ACHN (cell line): ENCODE measurements around the gene SPTBN1.
"Not testable (repeated sequence)": the region's sequence is repeated elsewhere in the genome, so short reads cannot be mapped to it uniquely, and the experiment has no call there.

Experiments used
- DNase-seq: peaks from one replicate; pipeline ENCODE4 v3.0.0-alpha.2; 2015
- in situ Hi-C: cut with HindIII; loops from 2 replicates; pipeline ENCODE4 v1.10.0; 2017; ENCODE audit warnings: low sequenced_read_pairs, low pct_ligation_motif_present, low pct_unique_long_range_greater_than_20kb

Gene SPTBN1

DNA sequence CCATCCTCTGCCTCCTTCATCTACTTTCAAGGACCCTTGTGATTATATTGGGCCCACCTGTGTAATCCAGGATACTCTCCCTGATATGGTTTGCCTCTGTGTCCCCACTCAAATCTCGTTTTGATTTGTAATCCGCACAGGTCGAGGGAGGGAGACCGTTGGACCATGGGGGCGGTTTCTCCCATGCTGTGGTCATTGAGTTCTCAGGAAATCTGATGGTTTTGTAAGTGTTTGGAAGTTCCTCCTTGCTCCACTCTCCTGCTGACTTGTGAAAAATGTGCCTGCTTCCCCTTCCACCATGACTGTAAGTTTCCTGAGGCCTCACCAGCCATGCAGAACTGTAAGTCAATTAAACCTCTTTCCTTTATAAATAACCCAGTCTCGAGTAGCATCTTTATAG, 225.3 kb downstream of the SPTBN1 start:
- in situ Hi-C loops = no loop called here
- DNase-seq = no peak

DNA sequence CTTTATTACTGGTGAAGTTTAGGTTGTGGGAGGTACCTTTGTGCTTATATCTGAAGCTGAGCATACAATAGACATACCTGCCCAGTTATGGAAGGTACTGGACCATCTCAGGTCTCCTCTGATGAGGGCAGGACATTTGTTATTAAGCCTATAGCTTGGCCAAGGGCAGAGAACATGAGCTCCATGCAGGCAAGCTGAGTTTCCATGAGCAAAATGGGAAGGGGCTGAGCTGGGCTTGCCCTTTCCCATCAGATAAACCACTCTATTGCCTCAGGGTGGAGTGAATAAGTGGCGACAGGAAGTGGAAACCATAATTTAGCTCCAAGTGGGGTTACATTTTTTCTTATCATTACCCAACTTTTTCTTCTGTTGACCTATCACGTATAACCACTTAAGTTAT, 227.5 kb downstream of the SPTBN1 start:
- in situ Hi-C loops = no loop called here
- no peak for DNase-seq

DNA sequence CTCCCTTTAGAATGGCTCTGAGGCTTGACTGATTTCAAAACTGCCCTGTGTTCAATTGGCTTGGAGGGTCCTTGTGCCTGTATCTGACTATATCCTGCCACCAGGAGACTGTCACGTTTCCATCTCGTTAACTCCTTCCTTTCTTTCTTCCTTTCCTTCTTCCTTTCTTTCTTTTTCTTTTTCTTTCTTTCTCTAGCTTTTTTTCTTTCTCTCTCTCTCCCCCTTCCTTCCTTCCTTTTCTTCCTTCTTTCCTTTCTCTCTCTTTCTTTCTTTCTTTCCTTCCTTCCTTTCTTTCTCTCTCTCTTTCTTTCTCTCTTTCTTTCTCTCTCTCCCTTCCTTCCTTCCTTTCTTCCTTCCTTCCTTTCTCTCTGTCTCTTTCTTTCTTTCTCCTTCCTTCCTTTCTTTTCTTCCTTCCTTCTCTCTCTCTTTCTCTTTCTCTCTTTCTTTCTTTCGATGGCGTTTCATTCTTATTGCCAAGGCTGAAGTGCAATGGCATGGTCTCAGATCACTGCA, 229.2 kb downstream of the SPTBN1 start:
- no peak for DNase-seq
- in situ Hi-C loops = no loop called here

DNA sequence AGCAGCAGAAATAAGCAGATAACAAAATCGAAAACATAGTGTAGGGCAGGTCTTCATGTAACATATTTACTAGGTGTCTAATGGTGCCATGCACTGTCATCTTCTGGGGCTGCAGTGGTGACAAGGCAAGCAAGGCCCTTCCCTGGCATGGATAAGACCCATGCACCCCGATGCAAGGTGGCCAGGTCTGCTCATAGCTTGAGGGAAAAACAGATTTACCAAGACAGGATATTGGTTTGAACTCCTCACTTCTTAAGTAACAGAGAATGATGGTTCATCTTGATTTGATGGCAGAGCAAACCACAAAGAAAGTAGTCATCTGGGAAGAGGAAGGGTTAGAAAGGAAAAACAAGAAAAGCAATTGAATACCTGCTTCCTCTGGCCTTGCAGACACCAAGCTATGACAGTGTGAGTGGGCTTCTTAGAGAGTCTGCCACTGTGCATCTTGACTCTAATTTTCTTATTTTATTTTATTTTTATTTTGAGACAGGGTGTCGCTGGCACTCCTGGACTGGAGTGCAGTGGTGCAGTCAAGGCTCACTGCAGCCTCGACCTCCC, 231.5 kb downstream of the SPTBN1 start:
- DNase-seq = no peak
- in situ Hi-C loops = no loop called here

DNA sequence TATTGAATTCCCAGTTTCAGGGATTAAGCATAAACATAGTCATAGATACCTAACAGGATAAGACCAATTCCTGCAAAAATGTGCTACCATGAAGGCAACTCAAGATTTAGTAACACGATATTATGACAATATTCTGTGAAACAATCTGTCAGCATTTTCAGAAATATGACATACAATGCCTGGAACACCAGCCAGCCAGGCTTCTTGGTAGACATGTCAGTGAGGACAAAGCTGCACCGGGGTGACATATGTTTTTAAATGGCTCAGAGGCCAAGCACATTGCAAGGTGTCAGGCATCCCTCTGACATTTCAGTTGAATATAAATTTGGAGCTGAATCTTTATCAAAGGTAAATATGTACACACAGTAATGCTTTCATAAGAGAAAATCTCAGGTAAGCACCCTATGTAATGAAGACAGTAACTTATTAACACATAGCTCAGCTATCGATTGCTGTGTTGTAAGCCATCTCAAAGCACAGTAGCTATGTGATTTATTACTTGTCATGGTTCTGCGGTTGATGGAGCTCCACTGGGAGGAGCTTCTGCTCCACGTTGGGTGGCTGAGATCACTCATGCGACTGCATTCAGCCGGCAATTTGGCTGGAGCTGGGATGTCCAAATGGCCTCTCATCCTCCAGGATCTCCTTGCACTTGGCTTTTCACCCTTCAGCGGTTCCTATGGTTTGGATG, 235.5 kb downstream of the SPTBN1 start:
- DNase-seq = no peak

DNA sequence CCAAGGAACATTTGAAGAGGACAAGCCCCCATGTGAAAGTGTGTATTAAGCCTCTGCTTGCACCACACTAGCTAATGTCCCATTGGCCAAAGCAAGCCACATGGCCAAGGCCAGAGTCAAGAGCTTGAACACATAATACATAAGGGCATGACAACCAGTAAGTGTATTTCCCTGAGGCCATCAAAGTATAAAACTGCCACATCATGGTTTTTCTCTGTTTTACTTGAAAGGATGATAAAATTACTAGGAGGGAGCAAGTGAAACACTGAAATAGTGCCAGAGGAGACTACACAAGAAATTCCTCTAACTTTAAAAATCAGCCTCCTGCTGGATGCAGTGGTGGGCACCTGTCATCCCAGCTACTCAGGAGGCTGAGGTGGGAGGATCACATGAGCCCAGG, 236.4 kb downstream of the SPTBN1 start:
- in situ Hi-C loops = no loop called here

More for the DNA sequence above, 235.5 kb downstream of the SPTBN1 start:
- in situ Hi-C loops = no loop called here

DNA sequence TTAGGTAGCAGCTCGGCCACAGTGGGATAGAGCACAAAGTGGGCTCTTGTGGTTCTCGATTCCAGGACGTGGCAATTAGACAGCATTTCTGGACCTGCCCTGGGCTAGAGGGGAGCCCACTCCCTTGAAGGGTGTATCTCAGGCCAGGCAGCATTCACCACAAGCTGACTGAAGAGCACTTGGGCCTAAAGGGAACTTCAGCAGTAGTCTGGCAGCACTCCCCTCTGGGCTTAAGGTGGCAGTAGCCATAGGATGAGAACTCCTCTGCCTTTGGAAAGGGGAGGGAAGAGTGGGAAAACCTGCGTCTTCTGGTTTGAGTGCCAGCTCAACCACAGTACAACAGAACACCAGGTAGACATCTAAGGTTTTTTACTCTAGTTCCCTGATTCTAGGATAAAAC, 239.3 kb downstream of the SPTBN1 start:
- DNase-seq = no peak
- in situ Hi-C loops = no loop called here

More for the DNA sequence above, 236.4 kb downstream of the SPTBN1 start:
- DNase-seq = no peak

DNA sequence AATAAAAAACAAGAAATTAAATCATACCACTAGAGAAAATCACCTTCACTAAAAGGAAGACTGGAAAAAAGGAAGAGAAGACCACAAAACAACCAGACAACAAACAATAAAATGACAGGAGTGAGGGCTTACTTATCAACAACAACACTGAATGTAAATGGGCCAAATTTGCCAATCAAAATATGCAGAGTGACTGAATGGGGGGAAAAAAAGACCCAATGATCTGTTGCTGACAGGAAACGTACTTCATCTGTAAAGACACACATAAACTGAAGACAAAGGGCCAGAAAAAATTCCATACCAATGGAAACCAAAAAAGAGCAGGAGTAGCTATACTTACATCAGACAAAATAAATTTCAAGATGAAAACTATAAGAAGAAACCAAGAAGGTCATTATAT, 241.8 kb downstream of the SPTBN1 start:
- in situ Hi-C loops = no loop called here
- no peak for DNase-seq

DNA sequence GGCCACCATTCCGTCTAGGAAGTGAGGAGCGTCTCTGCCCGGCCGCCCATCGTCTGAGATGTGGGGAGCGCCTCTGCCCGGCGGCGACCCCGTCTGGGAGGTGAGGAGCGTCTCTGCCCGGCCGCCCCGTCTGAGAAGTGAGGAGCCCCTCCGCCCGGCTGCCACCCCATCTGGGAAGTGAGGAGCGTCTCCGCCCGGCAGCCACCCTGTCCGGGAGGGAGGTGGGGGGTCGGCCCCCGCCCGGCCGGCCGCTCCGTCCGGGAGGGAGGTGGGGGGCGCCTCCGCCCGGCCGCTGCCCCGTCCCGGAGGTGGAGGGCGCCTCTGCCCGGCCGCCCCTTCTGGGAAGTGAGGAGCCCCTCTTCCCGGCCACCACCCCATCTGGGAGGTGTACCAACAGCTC, 242.8 kb downstream of the SPTBN1 start:
- DNase-seq, in situ Hi-C loops: not testable (repeated sequence)

DNA sequence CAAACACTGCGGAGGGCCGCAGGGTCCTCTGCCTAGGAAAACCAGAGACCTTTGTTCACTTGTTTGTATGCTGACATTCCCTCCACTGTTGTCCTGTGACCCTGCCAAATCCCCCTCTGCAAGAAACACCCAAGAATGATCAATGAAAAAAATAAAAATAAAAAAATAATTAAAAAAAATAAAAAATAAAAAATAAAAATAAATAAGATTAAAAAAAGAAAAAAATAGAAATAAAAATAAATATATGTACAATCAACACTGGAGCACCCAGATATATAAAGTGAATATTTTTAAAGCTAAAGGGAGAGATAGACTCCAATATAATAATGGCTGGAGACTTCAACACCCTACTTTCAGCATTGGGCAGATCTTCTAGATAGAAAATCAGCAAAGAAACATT, 243.5 kb downstream of the SPTBN1 start:
- in situ Hi-C loops = no loop called here

DNA sequence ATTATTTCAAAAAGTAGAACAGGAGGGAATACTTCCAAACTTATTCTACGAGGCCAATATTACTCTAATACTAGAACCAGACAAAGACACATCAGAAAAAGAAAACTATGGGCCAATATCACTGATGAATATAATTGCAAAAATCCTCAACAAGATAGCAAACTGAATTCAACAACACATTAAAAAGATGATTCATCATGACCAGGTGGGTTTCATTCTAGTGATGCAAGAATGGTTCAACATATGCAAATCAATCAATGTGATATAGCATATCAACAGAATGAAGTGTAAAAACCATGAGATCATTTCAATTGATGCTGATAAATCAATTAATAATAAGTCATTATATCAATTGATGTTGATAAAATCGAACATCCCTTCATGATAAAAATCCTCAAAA, 244.9 kb downstream of the SPTBN1 start:
- in situ Hi-C loops = no loop called here
- no peak for DNase-seq

More for the DNA sequence above, 243.5 kb downstream of the SPTBN1 start:
- DNase-seq = no peak

DNA sequence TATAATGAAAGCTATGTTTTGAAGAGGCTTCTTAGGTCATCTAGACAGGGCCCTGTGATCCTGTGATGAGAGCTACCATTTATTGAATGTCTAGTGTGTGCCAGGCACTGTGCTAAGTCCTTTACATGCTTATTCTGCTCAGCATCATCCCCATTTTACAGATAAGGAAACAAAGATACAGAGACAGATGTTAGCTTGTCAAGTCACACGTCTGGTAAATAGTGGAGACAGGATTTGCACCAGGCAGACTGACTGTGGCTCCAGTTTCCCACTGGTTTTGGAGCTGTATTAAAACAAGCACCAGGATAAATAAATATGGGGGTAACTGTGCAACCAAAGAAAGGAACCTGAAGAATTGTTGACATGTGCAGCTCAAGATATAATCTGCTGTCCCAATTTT, 248.1 kb downstream of the SPTBN1 start:
- DNase-seq = no peak
- in situ Hi-C loops = no loop called here

DNA sequence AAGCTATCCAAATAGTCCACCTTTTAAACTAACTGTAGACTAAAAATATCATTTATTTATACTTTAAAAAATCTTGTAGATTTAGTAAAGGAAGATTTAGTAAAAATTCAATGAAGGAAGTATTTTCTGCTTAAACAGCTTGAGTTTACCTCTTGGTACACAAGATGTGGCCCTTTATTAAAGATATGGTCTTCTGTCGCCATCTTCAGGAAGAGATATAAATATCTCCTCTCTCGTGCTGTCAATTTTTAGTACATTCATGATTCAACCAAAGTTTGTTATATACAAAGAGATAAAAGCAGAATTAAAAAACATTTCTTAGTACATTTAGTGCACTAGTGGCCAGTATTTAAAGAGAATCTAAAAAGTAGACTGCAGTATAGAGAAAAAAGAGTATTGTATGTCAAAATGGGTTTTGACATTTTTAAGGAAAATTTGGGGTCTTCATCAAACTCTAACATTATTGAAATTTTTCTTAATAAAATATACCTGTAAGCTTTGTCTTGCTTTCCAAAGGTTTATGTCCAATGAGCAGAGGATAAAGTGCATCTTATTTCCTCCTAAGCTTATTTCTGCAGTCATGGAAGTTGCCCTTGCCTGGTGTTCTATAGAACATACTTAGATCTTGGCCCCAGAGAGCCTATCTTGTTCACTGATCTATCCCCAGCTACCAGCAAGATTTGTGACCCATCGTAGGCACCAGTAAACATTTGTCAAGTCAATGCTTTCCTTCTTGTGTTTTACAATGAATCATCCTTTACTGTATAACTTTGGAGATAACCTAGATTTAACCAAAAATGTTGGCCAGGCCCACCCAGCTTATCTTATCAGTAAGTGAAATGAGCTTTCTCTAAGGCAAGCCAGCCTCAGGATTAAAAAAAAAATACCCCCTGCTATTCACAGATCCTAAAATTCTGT, 248.8 kb downstream of the SPTBN1 start:
- in situ Hi-C loops = no loop called here
- DNase-seq = peak; percentile 74

DNA sequence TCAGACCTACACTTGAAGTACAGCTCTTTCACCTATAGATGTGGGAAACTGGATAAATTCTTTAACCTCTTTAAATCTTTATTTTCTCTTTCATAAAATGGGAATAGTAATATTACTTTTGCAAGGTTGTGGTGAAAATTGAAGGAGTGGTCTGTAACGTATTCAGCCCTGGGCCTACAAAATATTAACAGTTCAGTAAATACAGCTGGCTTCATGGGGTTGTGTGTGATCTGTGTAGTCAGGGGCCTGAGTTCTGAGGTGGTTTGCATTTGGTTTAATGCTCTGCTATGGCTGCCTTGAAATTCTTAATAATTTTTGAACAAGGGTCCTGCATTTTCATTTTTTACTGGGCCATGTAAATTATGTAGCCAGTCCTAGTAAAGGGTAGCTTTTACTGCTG, 250.5 kb downstream of the SPTBN1 start:
- in situ Hi-C loops = no loop called here
- DNase-seq = no peak

DNA sequence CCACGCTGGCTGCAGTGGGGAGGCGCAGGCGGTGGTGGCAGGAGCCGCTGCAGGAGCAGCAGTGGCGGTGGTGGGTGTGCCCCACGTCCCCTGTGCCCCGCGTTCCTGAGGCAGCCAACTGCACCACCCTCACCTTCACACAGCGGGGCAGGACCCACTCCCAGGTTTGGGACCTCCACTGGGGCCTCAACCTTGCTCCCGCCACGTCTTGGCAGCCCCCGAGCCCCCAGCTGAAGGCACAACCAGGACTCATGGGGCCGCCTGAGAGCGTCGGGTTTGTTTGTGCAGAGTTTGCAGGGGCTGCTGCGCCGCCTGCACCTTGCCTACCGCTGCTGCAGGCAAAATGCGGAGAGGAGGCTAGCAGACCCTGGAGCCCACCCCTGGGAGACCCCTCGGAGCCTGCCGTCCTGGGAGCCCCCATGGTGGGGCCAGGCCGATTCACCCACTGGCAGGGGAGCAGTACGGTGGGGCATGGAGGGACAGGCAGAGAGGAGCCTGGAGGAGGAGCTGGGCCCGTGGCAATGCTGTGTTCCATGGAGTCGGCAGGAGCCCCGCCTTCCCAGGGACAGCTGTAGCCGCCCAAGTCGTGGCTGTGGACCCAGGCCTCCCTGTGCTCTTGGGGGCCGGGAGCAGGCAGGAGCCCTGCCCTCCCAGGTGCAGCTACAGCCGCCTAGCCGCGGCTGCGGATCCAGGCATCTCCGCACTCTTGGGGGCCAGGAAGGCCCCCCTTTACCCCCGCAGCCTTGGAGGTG, 252.6 kb downstream of the SPTBN1 start:
- in situ Hi-C loops = no loop called here
- peak; percentile 5 for DNase-seq

DNA sequence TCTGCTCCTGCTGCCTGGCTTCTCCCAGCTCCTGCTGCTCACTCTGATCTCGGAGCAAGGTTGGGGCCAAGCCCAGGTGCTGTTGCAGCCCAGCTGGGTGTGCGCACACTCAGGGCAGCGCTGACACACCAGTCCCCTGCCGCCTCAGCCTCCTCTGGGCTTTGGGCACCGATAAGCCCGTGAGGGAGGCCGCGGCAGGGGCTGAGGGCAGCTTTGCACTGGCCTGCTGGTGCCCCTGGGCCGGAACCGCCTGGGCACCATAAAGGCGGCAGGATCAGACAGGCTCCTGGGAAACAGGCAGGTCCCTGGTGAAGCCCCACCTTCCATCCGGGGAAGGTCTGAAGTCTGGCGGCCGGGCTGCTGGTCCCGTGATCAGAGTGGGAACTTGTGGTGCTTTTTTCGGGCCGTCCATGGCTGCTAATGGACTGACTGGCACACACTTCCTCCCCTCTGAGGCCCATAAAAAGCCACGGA, 253.2 kb downstream of the SPTBN1 start:
- DNase-seq = no peak
- in situ Hi-C loops = no loop called here

DNA sequence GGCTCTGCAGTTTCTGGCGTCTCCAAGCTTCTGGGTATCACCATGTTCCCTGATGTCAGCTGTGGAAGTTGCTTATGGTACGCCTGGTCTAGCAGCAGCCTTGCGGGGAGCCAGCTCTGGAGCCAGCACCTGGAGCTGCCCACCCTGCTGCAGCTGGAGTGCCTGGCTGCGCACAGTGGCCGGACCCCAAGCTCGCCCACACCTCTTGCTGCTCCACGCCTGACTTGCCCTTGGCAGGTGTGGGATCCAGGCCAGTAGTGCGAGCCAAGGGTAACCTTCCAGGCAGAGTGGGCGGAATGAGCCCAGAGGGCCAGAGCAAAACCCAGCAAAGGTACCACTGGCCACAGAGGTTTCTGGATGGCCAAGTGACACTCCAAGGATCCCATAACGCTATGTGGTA, 254.1 kb downstream of the SPTBN1 start:
- in situ Hi-C loops = no loop called here
- no peak for DNase-seq

DNA sequence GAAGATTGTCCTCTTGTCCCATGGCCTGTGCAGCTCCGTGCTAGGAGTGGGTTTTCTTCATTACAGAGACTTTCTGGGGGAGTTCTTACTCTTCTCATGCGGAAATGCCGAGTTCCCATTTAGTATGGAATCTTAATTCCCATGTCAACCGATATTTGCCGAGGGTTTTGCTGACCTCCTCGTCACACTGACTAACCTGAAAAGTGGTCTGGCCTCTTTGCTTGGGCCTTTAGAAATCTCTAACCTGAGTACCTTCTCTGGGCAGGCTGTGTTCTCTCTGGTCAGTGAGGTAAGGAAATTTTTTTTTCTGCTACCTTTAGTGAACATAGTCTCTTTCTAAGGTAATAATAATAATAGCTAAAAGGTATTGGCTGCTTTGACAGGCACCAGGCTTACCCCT, 256.4 kb downstream of the SPTBN1 start:
- DNase-seq = no peak
- in situ Hi-C loops = no loop called here

DNA sequence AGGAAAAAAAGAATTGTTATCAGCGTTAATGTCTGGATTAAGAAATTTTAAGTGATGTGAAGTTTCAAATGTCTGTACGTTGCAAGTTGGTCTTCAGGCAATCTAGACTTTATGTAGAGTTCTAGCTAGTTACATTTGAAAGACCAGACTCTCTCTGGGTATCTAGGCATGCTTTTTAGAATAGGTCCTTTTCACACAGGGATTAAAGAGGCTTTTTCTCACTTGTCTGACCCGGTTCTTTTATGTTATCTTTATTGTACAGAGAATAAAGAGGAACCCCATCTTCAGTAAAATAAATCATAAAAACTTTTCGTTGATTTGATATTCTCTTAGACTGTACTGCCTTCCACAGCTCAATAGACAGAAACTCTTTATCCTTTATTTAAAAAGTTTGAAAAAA, 258.9 kb downstream of the SPTBN1 start:
- in situ Hi-C loops = no loop called here
- no peak for DNase-seq
